Skeletal muscle satellite cell (primary cell): ENCODE results near the gene C2orf78.
"Not testable (repeated sequence)": the region's sequence is repeated elsewhere in the genome, so short reads cannot be mapped to it uniquely, and the experiment has no call there.

Source experiments
- H3K27me3 ChIP-seq: 2 replicates; pipeline ENCODE4 v1.7.0; 2013; ENCODE audit warnings: low read length; ENCODE audit not compliant: control insufficient read depth, insufficient read depth
- H3K36me3 ChIP-seq: 2 replicates; pipeline ENCODE4 v1.7.0; 2013; ENCODE audit warnings: mild to moderate bottlenecking, control low read depth, low read length; ENCODE audit not compliant: insufficient read depth
- H3K4me1 ChIP-seq: 2 replicates; pipeline ENCODE4 v1.7.0; 2013; ENCODE audit warnings: low read length; ENCODE audit not compliant: control insufficient read depth, insufficient read depth
- H3K4me2 ChIP-seq: 2 replicates; pipeline ENCODE4 v1.7.0; 2013; ENCODE audit warnings: mild to moderate bottlenecking, low read length
- H3K4me3 ChIP-seq: 2 replicates; pipeline ENCODE4 v1.7.0; 2013; ENCODE audit warnings: low read length
- H3K9ac ChIP-seq: 2 replicates; pipeline ENCODE4 v1.7.0; 2013; ENCODE audit warnings: mild to moderate bottlenecking, low read depth, low read length, moderate library complexity
- H3K9me3 ChIP-seq: replicated peaks from 2 replicates; pipeline ENCODE4 v1.7.0; 2013; ENCODE audit warnings: mild to moderate bottlenecking, control low read depth, low read length

C2orf78 gene

GRCh38 chr2:73762571-73762970 lies 21.4 kb upstream of the C2orf78 start:
- no peaks in the 10 kb centered on the region for H3K27me3 ChIP-seq
- no peak overlapping the region for H3K4me2 ChIP-seq
- H3K36me3 ChIP-seq: peaks cover 76% of the 10 kb centered on the region

DNA sequence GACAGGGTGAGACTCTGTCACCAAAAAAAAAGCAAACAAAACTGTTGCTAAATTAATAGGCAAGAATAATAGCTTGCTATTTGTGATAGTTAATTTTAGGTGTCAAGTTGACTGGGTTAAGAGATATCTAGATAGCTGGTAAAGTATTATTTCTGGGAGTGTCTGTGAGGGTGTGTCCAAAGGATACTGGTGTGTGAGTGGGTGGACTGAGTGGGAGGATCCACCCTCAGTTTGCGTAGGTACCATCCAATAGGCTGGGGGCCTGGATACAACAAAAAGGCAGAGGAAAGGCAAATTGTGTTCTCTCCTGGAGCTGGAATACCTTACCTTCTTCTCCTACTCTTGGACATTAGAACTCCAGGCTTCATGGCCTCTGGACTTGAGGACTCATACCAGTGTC lies 19.0 kb upstream of the C2orf78 start:
- Histone ChIP-seq H3K4me1 (no peaks in the 10 kb centered on the region), H3K36me3 (peaks cover 77% of the 10 kb centered on the region), H3K4me2 (no peak overlapping the region), H3K4me3 (no peak overlapping the region), H3K27me3 (no peaks in the 10 kb centered on the region), H3K9me3 (no peaks in the 10 kb centered on the region), H3K9ac (no peak overlapping the region)

More at GRCh38 chr2:73762571-73762970, 21.4 kb upstream of the C2orf78 start:
- Histone ChIP-seq H3K9ac (no peak overlapping the region), H3K4me1 (no peaks in the 10 kb centered on the region), H3K4me3 (no peak overlapping the region), H3K9me3 (no peaks in the 10 kb centered on the region)

DNA sequence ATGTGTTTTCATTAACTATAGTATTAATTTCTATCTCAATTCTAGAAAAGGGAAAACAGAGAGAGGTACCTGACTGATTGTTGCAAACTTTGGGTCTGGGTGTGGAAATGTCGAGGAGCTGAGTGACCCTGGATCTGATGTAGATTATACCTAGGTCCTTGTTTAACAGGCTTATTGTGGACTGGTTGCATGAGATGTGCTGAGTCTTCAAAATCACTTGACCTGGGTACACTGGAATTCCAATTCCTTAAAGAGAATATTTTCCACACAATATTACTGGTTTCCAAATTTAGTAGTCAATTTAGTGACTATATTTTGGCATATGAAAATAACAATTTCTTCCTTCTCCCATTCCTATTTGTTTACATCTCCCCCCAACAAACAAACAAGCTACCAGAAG lies 17.6 kb upstream of the C2orf78 start:
- Histone ChIP-seq H3K27me3 (no peaks in the 10 kb centered on the region), H3K9ac (no peak overlapping the region), H3K4me3 (no peak overlapping the region), H3K4me1 (no peaks in the 10 kb centered on the region), H3K9me3 (no peaks in the 10 kb centered on the region), H3K4me2 (no peak overlapping the region), H3K36me3 (peaks cover 71% of the 10 kb centered on the region)

DNA sequence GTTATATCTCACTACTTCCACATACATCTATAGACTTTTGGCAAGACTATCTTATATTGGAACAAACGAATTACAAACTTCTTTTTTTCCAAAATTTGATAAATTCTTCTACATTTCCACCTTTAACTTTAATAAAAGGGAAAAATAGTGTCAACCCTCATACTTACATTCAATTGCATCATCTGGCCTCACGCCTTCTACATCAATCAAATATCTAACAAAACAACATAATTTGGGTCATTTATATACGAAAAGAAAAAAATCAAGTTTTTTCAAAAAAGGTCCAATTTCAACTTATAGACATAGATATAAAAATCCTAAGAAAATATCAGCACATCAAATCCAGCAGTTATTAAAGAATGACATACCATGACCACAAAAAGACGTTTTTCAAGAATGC lies 17.0 kb upstream of the C2orf78 start:
- Histone ChIP-seq H3K4me3 (no peak overlapping the region), H3K27me3 (no peaks in the 10 kb centered on the region), H3K9me3 (no peaks in the 10 kb centered on the region), H3K9ac (no peak overlapping the region), H3K4me2 (no peak overlapping the region), H3K4me1 (no peaks in the 10 kb centered on the region), H3K36me3 (peaks cover 66% of the 10 kb centered on the region)

DNA sequence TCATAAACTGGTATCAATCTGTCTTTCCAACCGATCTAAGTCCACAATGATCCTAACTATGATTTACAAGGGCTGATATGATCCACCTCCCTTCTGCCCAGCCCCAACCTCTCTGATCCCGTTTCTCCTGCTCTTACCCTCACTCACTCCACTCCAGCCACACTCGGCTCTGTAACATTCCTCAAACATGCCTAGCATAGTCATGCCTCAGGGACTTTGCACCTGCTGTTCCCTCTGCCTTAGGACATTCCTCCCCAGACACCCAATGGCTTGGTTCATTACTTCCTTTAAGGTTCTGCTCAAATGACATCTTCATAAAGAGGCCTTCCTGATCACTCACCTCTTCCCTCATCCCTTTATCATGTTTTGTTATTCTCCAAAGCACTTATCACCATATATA lies 13.3 kb upstream of the C2orf78 start:
- Histone ChIP-seq H3K9me3 (no peaks in the 10 kb centered on the region), H3K4me1 (no peaks in the 10 kb centered on the region), H3K27me3 (no peaks in the 10 kb centered on the region), H3K4me3 (no peak overlapping the region), H3K4me2 (no peak overlapping the region), H3K9ac (no peak overlapping the region), H3K36me3 (peaks cover 70% of the 10 kb centered on the region)

- H3K4me2 ChIP-seq: no peak overlapping the region
- no peak overlapping the region for H3K4me3 ChIP-seq
- H3K9me3 ChIP-seq: no peaks in the 10 kb centered on the region
- no peak overlapping the region for H3K9ac ChIP-seq
- peaks cover 5% of the 10 kb centered on the region for H3K4me1 ChIP-seq
- no peaks in the 10 kb centered on the region for H3K27me3 ChIP-seq
- peaks cover 66% of the 10 kb centered on the region for H3K36me3 ChIP-seq
Observed at GRCh38 chr2:73772819-73773218, 11.2 kb upstream of the C2orf78 start.

DNA sequence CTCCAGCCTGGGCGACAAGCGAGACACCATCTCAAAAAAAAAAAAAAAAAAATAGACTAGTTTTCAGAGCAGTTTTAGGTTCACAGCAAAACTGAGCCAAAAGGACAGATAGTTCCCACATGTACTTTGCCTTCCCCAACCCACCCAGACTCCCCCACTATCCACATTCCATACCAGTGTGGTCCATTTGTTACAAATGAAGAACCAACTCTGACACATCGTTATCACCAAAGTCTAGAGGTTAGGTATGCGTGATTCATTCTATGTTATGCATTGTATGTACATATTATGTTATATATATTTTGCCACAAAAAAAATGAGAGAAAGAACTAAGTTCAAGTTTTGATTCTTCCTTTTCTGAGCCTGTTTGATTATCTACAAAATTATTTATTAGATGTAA lies 7.6 kb upstream of the C2orf78 start:
- peaks cover 44% of the 10 kb centered on the region for H3K36me3 ChIP-seq
- H3K9ac ChIP-seq: no peak overlapping the region
- H3K27me3 ChIP-seq: no peaks in the 10 kb centered on the region
- no peak overlapping the region for H3K4me2 ChIP-seq
- no peaks in the 10 kb centered on the region for H3K9me3 ChIP-seq
- H3K4me3 ChIP-seq: no peak overlapping the region
- H3K4me1 ChIP-seq: peaks cover 12% of the 10 kb centered on the region

GRCh38 chr2:73776869-73777519 lies 7.0 kb upstream of the C2orf78 start:
- Histone ChIP-seq H3K4me2 (peak overlapping the region; percentile 13), H3K27me3 (no peaks in the 10 kb centered on the region), H3K9me3 (no peaks in the 10 kb centered on the region), H3K4me1 (peaks cover 12% of the 10 kb centered on the region), H3K9ac (no peak overlapping the region), H3K36me3 (peaks cover 43% of the 10 kb centered on the region), H3K4me3 (peak overlapping the region; percentile 2)

DNA sequence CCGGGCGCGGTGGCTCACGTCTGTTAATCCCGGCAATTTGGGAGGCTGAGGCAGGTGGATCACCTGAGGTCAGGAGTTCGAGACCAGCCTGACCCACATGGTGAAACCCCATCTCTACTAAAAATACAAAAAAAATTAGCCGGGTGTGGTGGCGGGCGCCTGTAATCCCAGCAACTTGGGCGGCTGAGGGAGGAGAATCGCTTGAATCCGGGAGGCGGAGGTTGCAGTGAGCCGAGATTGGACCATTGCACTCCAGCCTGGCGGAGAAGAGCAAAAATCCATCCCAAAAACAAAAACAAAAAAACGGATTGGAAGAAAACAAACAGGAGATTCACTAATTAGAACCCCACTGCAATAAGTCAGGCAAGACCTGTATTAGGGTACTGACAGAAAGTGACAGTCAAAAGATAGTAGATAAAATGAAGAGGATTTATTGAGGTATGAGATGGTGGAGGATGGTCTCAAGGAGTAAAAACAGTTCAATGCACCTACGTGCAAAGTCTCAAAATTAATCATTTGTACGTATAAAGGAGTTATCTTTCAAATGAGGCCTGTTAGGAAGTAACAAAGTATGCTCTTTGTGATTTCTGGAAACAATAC lies 5.0 kb upstream of the C2orf78 start:
- peak overlapping the region; percentile 91 for H3K4me3 ChIP-seq
- H3K4me2 ChIP-seq: peak overlapping the region; percentile 84
- not testable (repeated sequence) for H3K27me3 ChIP-seq

DNA sequence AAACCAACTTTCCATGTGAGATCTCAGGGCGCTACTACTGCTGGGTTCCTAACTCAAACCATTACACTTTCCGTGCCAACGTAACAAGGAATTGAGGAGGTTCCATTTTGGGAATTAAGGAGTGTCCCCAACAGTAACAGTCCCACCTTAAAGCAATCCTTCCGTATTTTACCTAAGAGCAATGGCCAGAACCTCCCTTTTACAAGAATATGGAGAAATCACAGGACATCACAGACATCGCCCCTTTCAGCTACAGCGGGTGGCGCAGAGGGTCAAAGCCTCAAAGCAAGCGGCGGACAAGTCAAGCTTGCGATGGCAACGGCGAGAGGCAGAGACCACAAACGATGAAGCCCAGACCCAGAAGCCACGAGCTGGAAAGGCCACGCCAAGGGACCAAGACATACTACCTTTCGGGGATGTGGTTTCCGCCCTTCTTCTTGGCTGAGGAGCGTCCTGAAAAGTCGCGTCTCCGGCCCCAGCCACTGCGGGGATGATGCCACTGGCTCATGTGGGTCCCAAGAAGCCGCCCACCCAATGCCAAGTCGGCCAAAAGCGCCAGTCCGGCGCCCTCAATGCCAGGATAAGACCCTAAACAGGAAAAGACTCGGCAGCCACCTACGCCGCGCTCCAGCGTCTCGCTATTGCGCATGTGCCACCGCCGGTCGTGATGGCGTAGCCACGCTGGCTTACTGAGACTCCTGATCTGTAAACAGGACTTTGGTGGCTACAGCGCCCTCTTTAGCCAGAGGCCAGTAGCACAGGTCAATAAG lies 4.3 kb upstream of the C2orf78 start, which contains the start of gene DUSP11:
Gene DUSP11 (minus strand): TSS at position 637 of the 770 bp plus-strand sequence. CDS start 129 bp downstream, at position 508.
- H3K4me3 ChIP-seq: peak within 1 kb of the TSS; percentile 91
- H3K27me3 ChIP-seq: no peaks in the 10 kb centered on the region
- H3K4me2 ChIP-seq: peak within 1 kb of the TSS; percentile 84

More for the DNA sequence above, 5.0 kb upstream of the C2orf78 start:
- H3K4me1 ChIP-seq: peaks cover 16% of the 10 kb centered on the region
- peak overlapping the region; percentile 96 for H3K9ac ChIP-seq
- not testable (repeated sequence) for H3K9me3 ChIP-seq
- H3K36me3 ChIP-seq: peaks cover 23% of the 10 kb centered on the region

DNA sequence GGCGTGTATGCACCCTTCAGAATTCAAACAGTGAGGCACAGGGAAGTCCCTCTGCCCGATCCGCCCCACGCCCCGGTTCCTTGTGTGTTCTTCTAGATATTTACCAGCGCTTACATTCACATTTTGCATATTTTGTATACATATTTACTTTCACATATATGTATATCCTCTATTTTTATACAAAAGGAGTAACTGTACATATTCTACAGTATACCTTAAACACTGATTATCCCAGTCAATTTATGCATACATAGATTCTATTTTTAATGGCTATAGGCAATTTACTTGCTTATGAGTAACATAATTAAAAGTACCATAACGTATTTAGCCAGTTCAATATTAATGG lies 3.8 kb upstream of the C2orf78 start:
- no peaks in the 10 kb centered on the region for H3K27me3 ChIP-seq
- H3K36me3 ChIP-seq: peaks cover 11% of the 10 kb centered on the region
- H3K9ac ChIP-seq: peak overlapping the region; percentile 96
- H3K4me1 ChIP-seq: peaks cover 16% of the 10 kb centered on the region
- H3K9me3 ChIP-seq: no peaks in the 10 kb centered on the region
- peak overlapping the region; percentile 91 for H3K4me3 ChIP-seq
- H3K4me2 ChIP-seq: peak overlapping the region; percentile 50

More for the DNA sequence above, 4.3 kb upstream of the C2orf78 start, which contains the start of gene DUSP11:
- Histone ChIP-seq H3K36me3 (peaks cover 17% of the 10 kb centered on the region), H3K9ac (peak within 1 kb of the TSS; percentile 96), H3K9me3 (no peaks in the 10 kb centered on the region), H3K4me1 (peaks cover 16% of the 10 kb centered on the region)
